Fibroblast of the conjunctiva (primary cell): ENCODE results near the gene TSPAN19.
A peak's percentile ranks its signal among the peaks of the same experiment; 100 is the strongest.

Experiments used
- DNase-seq: peaks from one replicate; pipeline ENCODE4 v3.0.0-alpha.2; 2010; ENCODE audit warnings: low read depth

TSPAN19 gene

GRCh38 chr12:85000729-85001128 lies 35.3 kb downstream of the TSPAN19 start:
- no peak for DNase-seq

- no peak for DNase-seq
These were observed 37.7 kb downstream of the TSPAN19 start for GRCh38 chr12:84998341-84998740.

- no peak for DNase-seq
These were observed 39.3 kb downstream of the TSPAN19 start for GRCh38 chr12:84996759-84997158.

- no peak for DNase-seq
These were observed 40.4 kb downstream of the TSPAN19 start for GRCh38 chr12:84995641-84996040.

GRCh38 chr12:84994426-84994825 lies 41.7 kb downstream of the TSPAN19 start:
- peak; percentile 28 for DNase-seq

- peak; percentile 1 for DNase-seq
These were observed 49.5 kb downstream of the TSPAN19 start for GRCh38 chr12:84986586-84986985.

- no peak for DNase-seq
These were observed 50.0 kb downstream of the TSPAN19 start for GRCh38 chr12:84986117-84986516.

- no peak for DNase-seq
These were observed 52.8 kb downstream of the TSPAN19 start for GRCh38 chr12:84983289-84983688.

GRCh38 chr12:84982888-84983287 lies 53.2 kb downstream of the TSPAN19 start:
- no peak for DNase-seq

GRCh38 chr12:84978921-84979320 lies 57.2 kb downstream of the TSPAN19 start:
- DNase-seq = no peak

GRCh38 chr12:84976133-84976532 lies 59.9 kb downstream of the TSPAN19 start:
- no peak for DNase-seq

- DNase-seq = no peak
These were observed 61.8 kb downstream of the TSPAN19 start for GRCh38 chr12:84974155-84974815.

- DNase-seq = no peak
These were observed 63.1 kb downstream of the TSPAN19 start for GRCh38 chr12:84973026-84973425.

GRCh38 chr12:84969226-84969625 lies 66.9 kb downstream of the TSPAN19 start:
- no peak for DNase-seq
